HCT116 (cell line): Measurements from ENCODE around the gene LCOR. TPM values are rescaled to one million over a fixed set of nuclear protein-coding genes. Genes with fewer than 3 reads are reported as not detected.

ENCODE experiments used
- ATAC-seq: fragments of 200-7000 bp; cut with Tn5 transposase; 2 replicates; pipeline ENCODE4 v1.9.1; 2020; ENCODE audit warnings: mild to moderate bottlenecking, moderate library complexity
- BruUV-seq: library from RNA; stranded (reverse); fragments of 400-500 nt; replicated peaks from 2 replicates; lab custom pipeline; 2021; lab: Mats Ljungman, UMichigan
- CTCF ChIA-PET: fragments of 300-600 bp; sonication (Branson Sonifier 250); formaldehyde crosslinking; loops from one replicate; lab custom pipeline; 2021; ENCODE audit warnings: antibody characterized with exemption; lab: Charles Lee
- POLR2A ChIA-PET: fragments of 300-600, 350-600 bp; sonication (Branson Sonifier 250); formaldehyde crosslinking; loops from one replicate; lab custom pipeline; 2021; ENCODE audit warnings: antibody characterized with exemption; lab: Charles Lee
- RAD21 ChIA-PET, 2 experiments: fragments of 300-600 bp; sonication (Branson Sonifier 250); formaldehyde crosslinking; loops; one replicate each; lab custom pipeline; 2023; ENCODE audit warnings: low total read pairs in 2 of 2; ENCODE audit not compliant: uncharacterized antibody in 2 of 2, unreplicated experiment in 2 of 2, low non-redundant PET in 1 of 2; lab: Charles Lee
- DNase-seq: peaks from one replicate; pipeline ENCODE4 v3.0.0-alpha.2; 2010; ENCODE audit warnings: low read depth, low spot score
- H2AFZ ChIP-seq: fragments of 200-600 bp; shearing (Covaris generic), sonication (generic); 2 replicates; pipeline ENCODE4 v1.6.1; 2017; ENCODE audit warnings: low read depth, mixed run types, mixed read lengths, antibody characterized with exemption, low read length; ENCODE audit not compliant: poor library complexity, severe bottlenecking
- H3K27ac ChIP-seq: 2 replicates; pipeline ENCODE4 v1.5.1; 2012; ENCODE audit warnings: low read depth, low read length
- H3K27me3 ChIP-seq: fragments of 200-600 bp; sonication (generic); 2 replicates; pipeline ENCODE4 v1.6.1; 2016; ENCODE audit warnings: mixed run types, low read length, mixed read lengths; ENCODE audit not compliant: insufficient read depth
- H3K36me3 ChIP-seq, 2 experiments: fragments of 200-500 bp in 1 of 2; fragments of 200-600 bp in 1 of 2; sonication (Bioruptor generic) in 1 of 2; sonication (generic) in 1 of 2; 2 replicates each; pipeline versions ENCODE4 v1.5.1 to v1.6.1; 2014 to 2016; ENCODE audit warnings: low read length in 2 of 2, inconsistent platforms in 1 of 2, mixed read lengths in 1 of 2, mixed run types in 1 of 2; ENCODE audit not compliant: insufficient read depth in 2 of 2, control insufficient read depth in 1 of 2
- H3K4me1 ChIP-seq, 2 experiments: fragments of 200-600 bp in 1 of 2; sonication (generic) in 1 of 2; 2 replicates each; pipeline versions ENCODE4 v1.5.1 to v1.6.1; 2012 to 2017; ENCODE audit warnings: low read length in 2 of 2, inconsistent platforms in 1 of 2, mild to moderate bottlenecking in 1 of 2, mixed read lengths in 1 of 2, mixed run types in 1 of 2, moderate library complexity in 1 of 2; ENCODE audit not compliant: insufficient read depth in 2 of 2, control insufficient read depth in 1 of 2
- H3K4me2 ChIP-seq: fragments of 200-600 bp; sonication (generic); 2 replicates; pipeline ENCODE4 v1.6.1; 2017; ENCODE audit warnings: mixed run types, low read length, mixed read lengths
- H3K4me3 ChIP-seq, 2 experiments: fragments of 200-600 bp in 1 of 2; sonication (generic) in 1 of 2; replicated peaks in 1 of 2; 2 replicates each; pipeline ENCODE4 v1.5.1; 2011 to 2016; ENCODE audit warnings: low read length in 2 of 2, control low read depth in 1 of 2, low read depth in 1 of 2, mild to moderate bottlenecking in 1 of 2, mixed read lengths in 1 of 2, mixed run types in 1 of 2
- H3K79me2 ChIP-seq: fragments of 200-600 bp; sonication (generic); 2 replicates; pipeline ENCODE4 v1.6.1; 2017; ENCODE audit warnings: mild to moderate bottlenecking, mixed run types, low read length, moderate library complexity, mixed read lengths; ENCODE audit not compliant: insufficient read depth
- H3K9ac ChIP-seq: fragments of 200-600 bp; sonication (generic); 2 replicates; pipeline ENCODE4 v1.6.1; 2016; ENCODE audit warnings: low read length, mixed read lengths
- H3K9me2 ChIP-seq: fragments of 200-600 bp; sonication (generic), shearing (Covaris generic); 2 replicates; pipeline ENCODE4 v1.6.1; 2017; ENCODE audit warnings: mixed run types, mild to moderate bottlenecking, moderate library complexity; ENCODE audit not compliant: insufficient read depth
- H3K9me3 ChIP-seq, 2 experiments: fragments of 200-500 bp in 1 of 2; fragments of 200-600 bp in 1 of 2; sonication (Bioruptor generic) in 1 of 2; sonication (generic) in 1 of 2; 2 replicates each; pipeline ENCODE4 v1.6.1; 2014 to 2017; ENCODE audit warnings: low read length in 2 of 2, mixed read lengths in 2 of 2, inconsistent platforms in 1 of 2, low read depth in 1 of 2, mild to moderate bottlenecking in 1 of 2, mixed run types in 1 of 2, moderate library complexity in 1 of 2; ENCODE audit not compliant: control insufficient read depth in 1 of 2, insufficient read depth in 1 of 2
- H4K20me1 ChIP-seq: fragments of 200-600 bp; sonication (generic), shearing (Covaris generic); 2 replicates; pipeline ENCODE4 v1.6.1; 2017; ENCODE audit warnings: mixed run types, mild to moderate bottlenecking, moderate library complexity; ENCODE audit not compliant: insufficient read depth
- ATF3 ChIP-seq: IDR thresholded peaks from 2 replicates; pipeline ENCODE4 v1.6.1; 2012
- CBX3 ChIP-seq: IDR thresholded peaks from 2 replicates; pipeline ENCODE4 v1.6.1; 2012; ENCODE audit warnings: low read depth
- CTCF ChIP-seq, 3 experiments: fragments of 200-600 bp in 1 of 3; sonication (generic) in 1 of 3; IDR thresholded peaks in 2 of 3; conservative IDR thresholded peaks in 1 of 3; 2 replicates each; pipeline ENCODE4 v1.5.1; 2012 to 2017; ENCODE audit warnings: low read depth in 2 of 3, low read length in 2 of 3, antibody characterized with exemption in 1 of 3, borderline replicate concordance in 1 of 3, control low read depth in 1 of 3, mild to moderate bottlenecking in 1 of 3, mixed read lengths in 1 of 3, mixed run types in 1 of 3, moderate library complexity in 1 of 3; ENCODE audit not compliant: insufficient read depth in 1 of 3
- EGR1 ChIP-seq: IDR thresholded peaks from 2 replicates; pipeline ENCODE4 v1.6.1; 2012; ENCODE audit warnings: low read depth
- EZH2 ChIP-seq: fragments of 200-600 bp; sonication (generic); IDR thresholded peaks from 2 replicates; pipeline ENCODE4 v1.6.1; 2017; ENCODE audit warnings: antibody characterized with exemption, mixed run types
- FOSL1 ChIP-seq: IDR thresholded peaks from 2 replicates; pipeline ENCODE4 v1.6.1; 2012; ENCODE audit warnings: low read depth
- JUND ChIP-seq: IDR thresholded peaks from 2 replicates; pipeline ENCODE4 v1.6.1; 2012
- MAX ChIP-seq: IDR thresholded peaks from 2 replicates; pipeline ENCODE4 v1.6.1; 2012
- POLR2A ChIP-seq: IDR thresholded peaks from 2 replicates; pipeline ENCODE4 v1.7.0; 2011; ENCODE audit warnings: borderline replicate concordance; ENCODE audit not compliant: insufficient read depth, insufficient read length; ENCODE audit errors: extremely low read depth
- RAD21 ChIP-seq: IDR thresholded peaks from 2 replicates; pipeline ENCODE4 v1.6.1; 2012; ENCODE audit warnings: low read depth, mild to moderate bottlenecking
- REST ChIP-seq: IDR thresholded peaks from 2 replicates; pipeline ENCODE4 v1.6.1; 2012; ENCODE audit warnings: low read depth
- SIN3A ChIP-seq: IDR thresholded peaks from 2 replicates; pipeline ENCODE4 v1.6.1; 2012; ENCODE audit warnings: low read depth
- SRF ChIP-seq: IDR thresholded peaks from 2 replicates; pipeline ENCODE4 v1.6.1; 2012; ENCODE audit warnings: low read depth
- TCF7L2 ChIP-seq: IDR thresholded peaks from 2 replicates; pipeline ENCODE4 v1.7.0; 2011; ENCODE audit warnings: borderline replicate concordance, inconsistent platforms; ENCODE audit not compliant: insufficient read depth, insufficient read length; ENCODE audit errors: extremely low read depth
- YY1 ChIP-seq: IDR thresholded peaks from 2 replicates; pipeline ENCODE4 v1.6.1; 2011; ENCODE audit warnings: low read length, low read depth, moderate library complexity, mild to moderate bottlenecking; ENCODE audit not compliant: insufficient replicate concordance; ENCODE audit errors: extremely low read depth
- ZFX ChIP-seq: fragments of 450-650 bp; IDR thresholded peaks from 2 replicates; pipeline ENCODE4 v1.6.1; 2017
- ZNF274 ChIP-seq: fragments of 200-500 bp; sonication (Bioruptor generic); IDR thresholded peaks from 2 replicates; pipeline ENCODE4 v1.6.1; 2014; ENCODE audit warnings: mild to moderate bottlenecking, low read depth, low read length, inconsistent platforms
- intact Hi-C: fragments of 100-400 bp; cut with micrococcal nuclease; formaldehyde crosslinking; loops from 2 replicates; pipeline ENCODE4 v1.10.0; 2022
- total RNA-seq: library from RNA; stranded (reverse); gene quantifications from one replicate; pipeline ENCODE4 v1.2.1, GENCODE V29; 2021; ENCODE audit not compliant: unreplicated experiment

Gene LCOR
- total RNA-seq, 1 experiment from 2014 or later, result 59.9 TPM

- TF ChIP-seq REST (no peak), POLR2A (no peak), ZNF274 (no peak)
Observed at GRCh38 chr10:97034958-97035769, 203.1 kb downstream of the LCOR start (continued).

GRCh38 chr10:97037365-97038361 lies 205.6 kb downstream of the LCOR start:
- BruUV-seq, result no TSS peak
- H3K9ac ChIP-seq, result peak overlapping the region; percentile 35
- no peaks in the 10 kb centered on the region for H3K9me2 ChIP-seq
- no peak overlapping the region for H3K27ac ChIP-seq
- H3K4me3 ChIP-seq, result peak overlapping the region; percentile 38 to 55
- ATAC-seq (peak; percentile 93), DNase-seq (peak; percentile 89)
- no peaks in the 10 kb centered on the region for H3K36me3 ChIP-seq
- POLR2A ChIA-PET, result interaction anchor here (2.9 kb wide), 1 partner anchor 13 kb away, joined by 8 read pairs; no protein-coding TSS in a partner anchor
- CTCF ChIA-PET, result interaction anchor here (0.5 to 6.6 kb wide), 20 partner anchors 8 to 546 kb away, joined by 3 to 107 read pairs (median 5); no protein-coding TSS in a partner anchor
- no peaks in the 10 kb centered on the region for H3K79me2 ChIP-seq
- H2AFZ ChIP-seq, result peak overlapping the region; percentile 92
- no peaks in the 10 kb centered on the region for H3K9me3 ChIP-seq
- RAD21 ChIA-PET, result interaction anchor here (0.6 to 1.5 kb wide), 5 partner anchors 35 to 397 kb away, joined by 3 to 5 read pairs (median 4); no protein-coding TSS in a partner anchor
- no peaks in the 10 kb centered on the region for H4K20me1 ChIP-seq
- H3K4me1 ChIP-seq, result peaks cover 7 to 15% of the 10 kb centered on the region in 2 experiments; a peak in 3 of 4 replicates
- intact Hi-C loops, result loop anchor here (1.0 kb wide), 3 partner anchors 80 to 197 kb away; no protein-coding TSS in a partner anchor
- peak overlapping the region; percentile 89 for H3K4me2 ChIP-seq
- H3K27me3 ChIP-seq, result no peaks in the 10 kb centered on the region
- peak; percentile 82 to 96 (median 87) for TF ChIP-seq CTCF (IDR thresholded peaks at IDR 0.05 in 2 of 3, conservative IDR thresholded peaks at IDR 0.05 in 1 of 3; ENCODE audit: borderline replicate concordance in 1 of 3, insufficient read depth in 1 of 3, low read depth in 2 of 3, low read length in 2 of 3)
- peak; percentile 89 for TF ChIP-seq RAD21
- TF ChIP-seq SIN3A, result no peak
- TF ChIP-seq ZFX, result no peak
- TF ChIP-seq TCF7L2, result no peak
- TF ChIP-seq EZH2, result no peak
- TF ChIP-seq EGR1, result peak; percentile 69
- no peak for TF ChIP-seq JUND
- TF ChIP-seq MAX, result peak; percentile 31; the same call in 1 of the 2 replicates
- TF ChIP-seq YY1, result peak; percentile 28
- no peak for TF ChIP-seq SRF
- 0 out of 2 replicates have a peak, but pooled peaks have one; percentile 1 for TF ChIP-seq CBX3
- TF ChIP-seq FOSL1, result no peak
- TF ChIP-seq ATF3, result no peak
- TF ChIP-seq ZNF274, result no peak
